NB4 (cell line): ENCODE results near the gene ITGAE.
A peak's percentile ranks its signal among the peaks of the same experiment; 100 is the strongest.

ENCODE experiments used
- DNase-seq: peaks from one replicate; pipeline ENCODE4 v3.0.0; 2010; ENCODE audit warnings: low read depth
- H3K4me3 ChIP-seq: one replicate; pipeline ENCODE4 v1.5.1; 2011; ENCODE audit warnings: mild to moderate bottlenecking, low read depth, low read length, moderate library complexity
- MYC ChIP-seq: IDR thresholded peaks from 2 replicates; pipeline ENCODE4 v1.6.1; 2011; ENCODE audit warnings: low read depth, low read length
- POLR2A ChIP-seq: IDR thresholded peaks from 2 replicates; pipeline ENCODE4 v1.6.1; 2011; ENCODE audit warnings: mild to moderate bottlenecking; ENCODE audit not compliant: insufficient read length; ENCODE audit errors: extremely low read depth
- TF ChIP-seq, protein P1 (sequence below): IDR thresholded peaks from one replicate; pipeline ENCODE4 v1.5.1; 2012; ENCODE audit warnings: low read depth, low read length
- TF ChIP-seq, protein P2 (sequence below): IDR thresholded peaks from 2 replicates; pipeline ENCODE4 v1.6.1; 2011; ENCODE audit warnings: low read depth, low read length

Gene ITGAE

DNA sequence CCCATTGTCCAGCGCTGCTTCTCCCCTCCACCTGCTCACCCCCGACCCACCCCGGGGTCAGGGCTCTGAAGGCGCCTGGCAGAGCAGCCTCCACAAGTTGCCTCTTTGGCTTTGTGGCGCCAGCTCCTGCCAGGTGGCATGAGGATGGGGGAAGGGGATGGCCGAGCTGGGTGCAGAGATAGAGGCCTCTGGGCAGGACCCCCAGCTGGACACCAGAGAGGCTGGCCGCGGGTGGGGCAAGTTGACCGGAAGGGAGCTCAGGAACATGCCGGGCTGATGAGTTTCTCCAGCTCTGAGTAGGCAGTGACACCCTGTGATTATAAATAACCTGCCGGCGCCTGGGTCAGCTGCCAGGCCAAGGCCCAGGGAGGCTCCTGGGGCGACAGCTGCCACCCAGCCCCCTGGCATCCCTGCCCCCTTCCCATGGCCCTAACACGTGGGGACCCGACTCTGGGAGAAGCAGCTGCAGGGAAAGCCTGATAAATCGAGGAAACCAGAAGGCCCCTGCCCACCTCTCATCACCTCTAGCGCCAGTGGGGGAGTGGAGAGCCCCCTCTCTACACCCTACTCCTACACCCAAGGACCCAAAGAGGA is 105.8 kb downstream of the ITGAE start:
- TF ChIP-seq MYC (no peak), POLR2A (no peak)
- TF ChIP-seq, protein P1, sequence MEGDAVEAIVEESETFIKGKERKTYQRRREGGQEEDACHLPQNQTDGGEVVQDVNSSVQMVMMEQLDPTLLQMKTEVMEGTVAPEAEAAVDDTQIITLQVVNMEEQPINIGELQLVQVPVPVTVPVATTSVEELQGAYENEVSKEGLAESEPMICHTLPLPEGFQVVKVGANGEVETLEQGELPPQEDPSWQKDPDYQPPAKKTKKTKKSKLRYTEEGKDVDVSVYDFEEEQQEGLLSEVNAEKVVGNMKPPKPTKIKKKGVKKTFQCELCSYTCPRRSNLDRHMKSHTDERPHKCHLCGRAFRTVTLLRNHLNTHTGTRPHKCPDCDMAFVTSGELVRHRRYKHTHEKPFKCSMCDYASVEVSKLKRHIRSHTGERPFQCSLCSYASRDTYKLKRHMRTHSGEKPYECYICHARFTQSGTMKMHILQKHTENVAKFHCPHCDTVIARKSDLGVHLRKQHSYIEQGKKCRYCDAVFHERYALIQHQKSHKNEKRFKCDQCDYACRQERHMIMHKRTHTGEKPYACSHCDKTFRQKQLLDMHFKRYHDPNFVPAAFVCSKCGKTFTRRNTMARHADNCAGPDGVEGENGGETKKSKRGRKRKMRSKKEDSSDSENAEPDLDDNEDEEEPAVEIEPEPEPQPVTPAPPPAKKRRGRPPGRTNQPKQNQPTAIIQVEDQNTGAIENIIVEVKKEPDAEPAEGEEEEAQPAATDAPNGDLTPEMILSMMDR, result no peak
- TF ChIP-seq, protein P2, sequence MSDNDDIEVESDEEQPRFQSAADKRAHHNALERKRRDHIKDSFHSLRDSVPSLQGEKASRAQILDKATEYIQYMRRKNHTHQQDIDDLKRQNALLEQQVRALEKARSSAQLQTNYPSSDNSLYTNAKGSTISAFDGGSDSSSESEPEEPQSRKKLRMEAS, result no peak
- peak overlapping the region; percentile 44 for H3K4me3 ChIP-seq
- no peak for DNase-seq

DNA sequence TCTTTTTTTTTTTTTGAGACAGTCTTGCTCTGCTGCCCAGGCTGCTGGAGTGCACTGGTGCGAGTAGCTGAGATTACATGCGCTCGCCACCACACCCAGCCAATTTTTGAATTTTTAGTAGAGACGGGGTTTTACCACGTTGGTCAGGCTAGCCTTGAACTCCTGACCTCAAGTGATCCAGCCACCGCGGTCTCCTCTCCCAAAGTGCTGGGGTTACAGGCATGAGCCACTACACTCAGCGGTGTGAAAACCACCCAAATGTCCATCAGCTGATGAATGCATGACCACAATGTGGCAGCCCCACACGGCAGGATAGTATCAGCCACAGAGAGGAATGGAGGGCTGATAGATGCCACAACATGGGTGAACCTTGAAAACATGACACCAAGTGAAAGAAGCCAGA is 107.2 kb downstream of the ITGAE start:
- TF ChIP-seq, protein P2, result no peak
- TF ChIP-seq MYC (no peak), POLR2A (no peak)
- TF ChIP-seq, protein P1, result no peak
- no peak for DNase-seq
- no peak overlapping the region for H3K4me3 ChIP-seq

DNA sequence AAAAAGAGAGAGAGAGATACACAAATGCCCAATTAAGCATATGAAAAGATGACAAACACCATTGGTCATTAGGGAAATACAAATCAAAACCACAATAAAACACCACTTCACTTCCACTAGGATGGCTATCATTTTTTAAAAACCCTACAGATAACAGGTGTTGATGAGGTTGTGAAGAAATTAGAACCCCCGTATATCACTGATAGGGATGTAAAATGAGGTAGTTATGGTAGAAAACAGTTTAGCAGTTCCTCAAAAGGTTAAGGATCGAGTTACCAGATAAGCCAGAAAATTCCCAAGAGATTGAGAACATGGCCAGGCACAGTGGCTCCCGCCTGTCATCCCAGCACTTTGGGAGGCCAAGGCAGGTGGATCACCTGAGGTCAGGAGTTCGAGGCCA is 107.8 kb downstream of the ITGAE start:
- DNase-seq, result no peak
- TF ChIP-seq, protein P2, result no peak
- no peak for TF ChIP-seq MYC
- TF ChIP-seq POLR2A, result no peak
- TF ChIP-seq, protein P1, result no peak
- no peak overlapping the region for H3K4me3 ChIP-seq

DNA sequence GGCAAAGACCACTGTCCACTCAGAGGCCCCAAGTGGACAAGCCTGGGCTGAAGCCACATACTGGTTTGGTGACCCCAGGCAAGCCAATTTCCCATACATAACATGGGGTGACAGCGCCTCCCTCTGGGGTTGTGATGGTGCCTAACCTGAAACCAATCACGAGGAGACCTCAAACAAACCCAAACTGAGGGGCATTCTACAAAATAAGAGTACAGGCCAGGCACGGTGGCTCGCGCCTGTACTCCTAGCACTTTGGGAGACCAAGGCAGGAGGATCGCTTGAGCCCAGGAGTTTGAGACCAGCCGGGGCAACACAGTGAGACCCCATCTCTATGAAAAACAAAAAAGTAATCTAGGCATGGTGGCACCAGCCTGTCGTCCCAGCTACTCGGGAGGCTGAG is 108.6 kb downstream of the ITGAE start:
- TF ChIP-seq, protein P1, result peak; percentile 10
- TF ChIP-seq POLR2A, result no peak
- H3K4me3 ChIP-seq, result no peak overlapping the region
- DNase-seq, result no peak

DNA sequence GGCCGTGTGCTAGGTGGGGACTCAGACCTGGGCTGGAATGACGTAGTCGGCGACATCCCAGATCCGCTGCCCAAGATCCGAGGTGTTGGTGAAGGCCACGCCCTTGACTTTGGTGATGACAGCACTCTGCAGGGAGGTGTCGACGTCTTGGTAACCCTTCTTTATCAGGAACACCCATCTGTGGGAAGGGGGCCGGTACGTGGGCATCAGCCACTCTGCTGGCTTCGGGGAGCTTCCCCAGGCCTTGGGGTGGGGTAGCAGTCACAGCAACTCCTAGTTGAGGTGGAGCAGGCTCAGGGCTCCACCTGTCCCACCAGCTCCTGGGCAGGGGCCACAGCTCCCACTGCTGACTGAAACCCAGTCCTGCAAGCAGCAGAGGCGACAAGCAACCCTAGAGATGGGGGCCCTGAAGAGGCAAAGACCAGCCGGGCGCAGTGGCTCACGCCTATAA is 109.3 kb downstream of the ITGAE start:
- H3K4me3 ChIP-seq, result no peak overlapping the region
- TF ChIP-seq, protein P1, result no peak
- no peak for TF ChIP-seq MYC
- TF ChIP-seq, protein P2, result no peak
- TF ChIP-seq POLR2A, result no peak
- no peak for DNase-seq
